SH-SY5Y (cell line): ENCODE data around the gene PRDM15.

Source experiments
- GATA2 ChIP-seq: IDR thresholded peaks from 2 replicates; pipeline ENCODE4 v1.6.1; 2011; ENCODE audit warnings: mild to moderate bottlenecking, low read depth, low read length
- GATA3 ChIP-seq: IDR thresholded peaks from 2 replicates; pipeline ENCODE4 v1.6.1; 2011; ENCODE audit warnings: low read depth, mild to moderate bottlenecking, low read length, moderate library complexity

GRCh38 chr21:41924368-41924754 lies 45.2 kb upstream of the PRDM15 start:
- no peak for TF ChIP-seq GATA2
- TF ChIP-seq GATA3, result no peak
